K562 (cell line): ENCODE measurements around the gene TLCD1. TPM values are rescaled to one million over a fixed set of nuclear protein-coding genes. Genes with fewer than 3 reads are reported as not detected.

ENCODE experiments used
- CBX1 ChIP-seq: sonication (generic); IDR thresholded peaks from 2 replicates; pipeline ENCODE4 v1.6.1; 2016; ENCODE audit warnings: antibody characterized with exemption, low read depth, mild to moderate bottlenecking
- HMG20A ChIP-seq: fragments of 450-650 bp; formaldehyde crosslinking; conservative IDR thresholded peaks from 2 replicates; pipeline ENCODE4 v1.4.0; 2020; ENCODE audit warnings: mild to moderate bottlenecking, mixed read lengths
- ILK ChIP-seq: fragments of 450-650 bp; IDR thresholded peaks from 2 replicates; pipeline ENCODE4 v1.6.1; 2016; ENCODE audit warnings: missing genetic modification characterization, low read depth, mild to moderate bottlenecking, missing compliant biosample characterization, moderate library complexity, borderline replicate concordance
- KAT8 ChIP-seq: fragments of 450-650 bp; IDR thresholded peaks from 2 replicates; pipeline ENCODE4 v1.6.1; 2016; ENCODE audit warnings: low read depth, mild to moderate bottlenecking
- NCOA2 ChIP-seq, 2 experiments: fragments of 450-650 bp; IDR thresholded peaks; 2 replicates each; pipeline ENCODE4 v1.6.1; 2018; ENCODE audit warnings: mild to moderate bottlenecking in 2 of 2, moderate library complexity in 1 of 2; ENCODE audit not compliant: partially characterized antibody in 2 of 2
- NR3C1 ChIP-seq: sonication (generic); formaldehyde crosslinking; IDR thresholded peaks from 2 replicates; pipeline ENCODE4 v1.8.1; 2022; ENCODE audit warnings: missing genetic modification reagents
- NRF1 ChIP-seq, 2 experiments: fragments of 450-650 bp; IDR thresholded peaks in 1 of 2; conservative IDR thresholded peaks in 1 of 2; 2 replicates each; pipeline ENCODE4 v1.6.1; 2014; ENCODE audit warnings: mild to moderate bottlenecking in 2 of 2
- RBFOX2 ChIP-seq: fragments of 200-400 bp; formaldehyde crosslinking; IDR thresholded peaks from 2 replicates; pipeline ENCODE4 v1.6.1; 2017; ENCODE audit warnings: low read depth, mild to moderate bottlenecking, low read length, moderate library complexity
- RUNX1 ChIP-seq: sonication (generic); IDR thresholded peaks from 2 replicates; pipeline ENCODE4 v1.6.1; 2016; ENCODE audit warnings: antibody characterized with exemption, low read depth
- SETDB1 ChIP-seq: IDR thresholded peaks from one replicate; pipeline ENCODE4 v1.6.1; 2012; ENCODE audit warnings: low read length, control low read depth, inconsistent platforms
- SMARCA4 ChIP-seq: fragments of 450-650 bp; IDR thresholded peaks from 2 replicates; pipeline ENCODE4 v1.6.1; 2016
- SMARCE1 ChIP-seq: fragments of 450-650 bp; IDR thresholded peaks from 2 replicates; pipeline ENCODE4 v1.7.1; 2016; ENCODE audit warnings: mild to moderate bottlenecking
- TAL1 ChIP-seq: fragments of 450-650 bp; IDR thresholded peaks from 2 replicates; pipeline ENCODE4 v1.6.1; 2016; ENCODE audit warnings: mild to moderate bottlenecking
- TBL1XR1 ChIP-seq, 2 experiments: IDR thresholded peaks; 2 replicates each; pipeline ENCODE4 v1.6.1; 2012; ENCODE audit warnings: improper control_type of control experiment in 2 of 2, low read length in 2 of 2, mild to moderate bottlenecking in 1 of 2
- WHSC1 ChIP-seq: IDR thresholded peaks from one replicate; pipeline ENCODE4 v1.6.1; 2012; ENCODE audit warnings: low read length, control low read depth, inconsistent platforms
- ZC3H11A ChIP-seq: IDR thresholded peaks from 2 replicates; pipeline ENCODE4 v1.6.1; 2012; ENCODE audit warnings: low read depth, low read length, improper control_type of control experiment
- ZNF3 ChIP-seq: fragments of 250-450 bp; sonication (Bioruptor Pico); IDR thresholded peaks from 2 replicates; pipeline ENCODE4 v1.5.0; 2021; ENCODE audit warnings: mild to moderate bottlenecking, moderate library complexity
- polyA plus RNA-seq, 8 experiments: library from polyadenylated mRNA; depleted of rRNA in 4 of 8; stranded (reverse) in 5 of 8; unstranded in 3 of 8; fragments of >200 nt; fragmentation: Nextera tagmentation in 2 of 8; fragmentation: Illumina TruSeq in 1 of 8; extraction: Ambion mirVana in 2 of 8; extraction: Trizol in 1 of 8; gene quantifications; 2 replicates each; pipeline versions ENCODE4 v1.2.1 to v1.2.3, GENCODE V29; 2011 to 2014; ENCODE audit warnings: inconsistent platforms in 1 of 8, missing spikeins in 1 of 8
- total RNA-seq, 7 experiments: library from RNA; depleted of rRNA in 6 of 7; stranded (reverse); fragments of >200 nt in 6 of 7; fragmentation: Illumina TruSeq in 2 of 7; extraction: Trizol in 2 of 7; gene quantifications; 2 replicates each; pipeline versions ENCODE4 v1.2.1 to v1.2.3, GENCODE V29; 2011 to 2021; ENCODE audit warnings: low replicate concordance in 1 of 7
- TF ChIP-seq, protein P1 (sequence below): fragments of 450-650 bp; IDR thresholded peaks from 2 replicates; pipeline ENCODE4 v1.6.1; 2016; ENCODE audit warnings: low read depth, mild to moderate bottlenecking, moderate library complexity
- TF ChIP-seq, protein P2 (sequence below): fragments of 250-450 bp; sonication (Bioruptor Pico); IDR thresholded peaks from 2 replicates; pipeline ENCODE4 v1.4.0; 2020; ENCODE audit warnings: mild to moderate bottlenecking, moderate library complexity

TLCD1 gene
- total and polyA plus RNA-seq, 9 of the 15 experiments (the other 6 are each of a cell fraction or from before 2014, with no cell fraction given): 6.8 to 37.7 (median 21.7) TPM

DNA sequence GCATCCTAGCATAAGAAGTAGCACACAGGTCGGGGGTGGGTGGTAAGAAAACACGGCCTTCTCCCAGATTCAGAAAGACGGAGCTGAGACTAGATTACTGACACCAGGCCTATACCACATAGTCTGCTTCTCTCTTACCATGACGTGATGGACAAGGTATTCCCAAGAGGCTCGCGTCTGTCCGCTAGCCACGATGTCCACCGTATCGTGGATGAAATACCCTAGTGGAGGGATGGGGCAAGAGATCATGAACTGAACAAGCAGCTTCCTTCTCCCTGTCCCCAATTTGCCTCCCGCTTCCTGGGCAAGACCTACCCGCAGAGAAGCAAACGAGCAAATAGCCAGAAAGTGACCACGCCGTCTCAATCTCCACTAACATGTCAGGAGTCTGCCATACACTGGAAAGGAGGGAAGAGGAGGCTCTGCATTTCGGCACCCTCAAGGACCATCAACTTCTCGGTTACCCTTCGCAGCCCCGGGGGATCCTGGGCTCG, 820 bp downstream of the TLCD1 start (continued):
- TF ChIP-seq, protein P1, sequence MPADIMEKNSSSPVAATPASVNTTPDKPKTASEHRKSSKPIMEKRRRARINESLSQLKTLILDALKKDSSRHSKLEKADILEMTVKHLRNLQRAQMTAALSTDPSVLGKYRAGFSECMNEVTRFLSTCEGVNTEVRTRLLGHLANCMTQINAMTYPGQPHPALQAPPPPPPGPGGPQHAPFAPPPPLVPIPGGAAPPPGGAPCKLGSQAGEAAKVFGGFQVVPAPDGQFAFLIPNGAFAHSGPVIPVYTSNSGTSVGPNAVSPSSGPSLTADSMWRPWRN: no peak
- TF ChIP-seq, protein P2, sequence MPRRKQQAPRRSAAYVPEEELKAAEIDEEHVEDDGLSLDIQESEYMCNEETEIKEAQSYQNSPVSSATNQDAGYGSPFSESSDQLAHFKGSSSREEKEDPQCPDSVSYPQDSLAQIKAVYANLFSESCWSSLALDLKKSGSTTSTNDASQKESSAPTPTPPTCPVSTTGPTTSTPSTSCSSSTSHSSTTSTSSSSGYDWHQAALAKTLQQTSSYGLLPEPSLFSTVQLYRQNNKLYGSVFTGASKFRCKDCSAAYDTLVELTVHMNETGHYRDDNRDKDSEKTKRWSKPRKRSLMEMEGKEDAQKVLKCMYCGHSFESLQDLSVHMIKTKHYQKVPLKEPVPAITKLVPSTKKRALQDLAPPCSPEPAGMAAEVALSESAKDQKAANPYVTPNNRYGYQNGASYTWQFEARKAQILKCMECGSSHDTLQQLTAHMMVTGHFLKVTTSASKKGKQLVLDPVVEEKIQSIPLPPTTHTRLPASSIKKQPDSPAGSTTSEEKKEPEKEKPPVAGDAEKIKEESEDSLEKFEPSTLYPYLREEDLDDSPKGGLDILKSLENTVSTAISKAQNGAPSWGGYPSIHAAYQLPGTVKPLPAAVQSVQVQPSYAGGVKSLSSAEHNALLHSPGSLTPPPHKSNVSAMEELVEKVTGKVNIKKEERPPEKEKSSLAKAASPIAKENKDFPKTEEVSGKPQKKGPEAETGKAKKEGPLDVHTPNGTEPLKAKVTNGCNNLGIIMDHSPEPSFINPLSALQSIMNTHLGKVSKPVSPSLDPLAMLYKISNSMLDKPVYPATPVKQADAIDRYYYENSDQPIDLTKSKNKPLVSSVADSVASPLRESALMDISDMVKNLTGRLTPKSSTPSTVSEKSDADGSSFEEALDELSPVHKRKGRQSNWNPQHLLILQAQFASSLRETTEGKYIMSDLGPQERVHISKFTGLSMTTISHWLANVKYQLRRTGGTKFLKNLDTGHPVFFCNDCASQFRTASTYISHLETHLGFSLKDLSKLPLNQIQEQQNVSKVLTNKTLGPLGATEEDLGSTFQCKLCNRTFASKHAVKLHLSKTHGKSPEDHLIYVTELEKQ: no peak
- TF ChIP-seq TAL1: no peak
- TF ChIP-seq NRF1 (conservative IDR thresholded peaks at IDR 0.05 in 1 of 2, IDR thresholded peaks at IDR 0.05 in 1 of 2): no peak
- no peak; the same call in 1 of the 2 replicates for TF ChIP-seq CBX1
- no peak for TF ChIP-seq RBFOX2
- no peak for TF ChIP-seq KAT8
- no peak for TF ChIP-seq TBL1XR1 (IDR thresholded peaks at IDR 0.05; ENCODE audit: low read length in 2 of 2)
- no peak for TF ChIP-seq ILK (tag)
- no peak for TF ChIP-seq NR3C1 (CRISPR knock-in tag)
- TF ChIP-seq RUNX1: no peak
- no peak for TF ChIP-seq HMG20A (CRISPR knock-in tag)
- TF ChIP-seq SMARCE1: no peak
- no peak for TF ChIP-seq SETDB1
- TF ChIP-seq ZNF3 (CRISPR knock-in tag): no peak
- TF ChIP-seq NCOA2 (IDR thresholded peaks at IDR 0.05; ENCODE audit: partially characterized antibody in 2 of 2): no peak
- TF ChIP-seq WHSC1: no peak
- no peak for TF ChIP-seq ZC3H11A
- TF ChIP-seq SMARCA4: no peak
